Inflammatory macrophage (primary cell): Measurements from ENCODE around the gene ATP5MC3.
"Not testable (repeated sequence)": the region's sequence is repeated elsewhere in the genome, so short reads cannot be mapped to it uniquely, and the experiment has no call there.

ENCODE experiments used
- DNase-seq, 2 donors: peaks; one replicate each; pipeline ENCODE4 v3.0.0-alpha.2; 2020 to 2022
- total RNA-seq, 18 experiments: gene quantifications; one replicate each; lab custom pipeline; 2026; ENCODE audit warnings: mixed read lengths in 6 of 18, inconsistent platforms in 2 of 18; lab: John Stamatoyannopoulos, UW

The ATP5MC3 gene
- 132 to 297 (median 247) reads per million in 18 experiments for total RNA-seq

- DNase-seq: peak; percentile 96 to 97
These were observed at the start of gene ATP5MC3 for GRCh38 chr2:175181104-175181876. Gene ATP5MC3 (minus strand): TSS chr2:175181710. CDS start chr2:175181393, 317 bp downstream.

GRCh38 chr2:175228601-175229000 is 47.1 kb upstream of the ATP5MC3 start:
- not testable (repeated sequence) for DNase-seq

GRCh38 chr2:175228179-175228578 is 46.7 kb upstream of the ATP5MC3 start:
- no peak for DNase-seq

- DNase-seq: peak; percentile 44 to 52
These were observed 45.9 kb upstream of the ATP5MC3 start for GRCh38 chr2:175227393-175227792.

GRCh38 chr2:175220075-175220474 is 38.6 kb upstream of the ATP5MC3 start:
- DNase-seq: no peak

GRCh38 chr2:175218551-175218950 is 37.0 kb upstream of the ATP5MC3 start:
- DNase-seq: no peak

GRCh38 chr2:175207741-175208438 is 26.4 kb upstream of the ATP5MC3 start:
- no peak for DNase-seq

- DNase-seq: no peak
These were observed 25.4 kb upstream of the ATP5MC3 start for GRCh38 chr2:175206866-175207265.

GRCh38 chr2:175205523-175205922 is 24.0 kb upstream of the ATP5MC3 start:
- DNase-seq: no peak

- peak; percentile 12 to 59 for DNase-seq
These were observed 22.3 kb upstream of the ATP5MC3 start for GRCh38 chr2:175203621-175204496.

GRCh38 chr2:175195012-175195411 is 13.5 kb upstream of the ATP5MC3 start:
- DNase-seq: no peak

GRCh38 chr2:175188761-175189160 is 7.3 kb upstream of the ATP5MC3 start:
- peak; percentile 8 to 43 for DNase-seq

GRCh38 chr2:175187378-175187777 is 5.9 kb upstream of the ATP5MC3 start:
- peak in 1 of 2 donors; percentile 7 for DNase-seq

- no peak for DNase-seq
These were observed 2.2 kb upstream of the ATP5MC3 start for GRCh38 chr2:175183674-175184073.

- DNase-seq: no peak
These were observed 383 bp upstream of the ATP5MC3 start for GRCh38 chr2:175181877-175182308.

- DNase-seq: peak; percentile 50 to 70
These were observed 808 bp downstream of the ATP5MC3 start for GRCh38 chr2:175180701-175181103.

GRCh38 chr2:175176624-175177023 is 4.9 kb downstream of the ATP5MC3 start:
- no peak for DNase-seq

GRCh38 chr2:175175896-175176295 is 5.6 kb downstream of the ATP5MC3 start:
- no peak for DNase-seq

- no peak for DNase-seq
These were observed 6.2 kb downstream of the ATP5MC3 start for GRCh38 chr2:175175320-175175719.

- DNase-seq: peak; percentile 36 to 47
These were observed 10.7 kb downstream of the ATP5MC3 start for GRCh38 chr2:175170659-175171304.

GRCh38 chr2:175169191-175169590 is 12.3 kb downstream of the ATP5MC3 start:
- no peak for DNase-seq

- DNase-seq: no peak
These were observed 13.0 kb downstream of the ATP5MC3 start for GRCh38 chr2:175168564-175168945.
